ENCODE results near the gene CYP24A1. TPM values are rescaled to one million over a fixed set of nuclear protein-coding genes. Genes with fewer than 3 reads are reported as not detected.

CYP24A1 gene
- total and polyA plus RNA-seq, 2 donors (not counting 1 experiment from before 2014, with no cell fraction given): not detected

DNA sequence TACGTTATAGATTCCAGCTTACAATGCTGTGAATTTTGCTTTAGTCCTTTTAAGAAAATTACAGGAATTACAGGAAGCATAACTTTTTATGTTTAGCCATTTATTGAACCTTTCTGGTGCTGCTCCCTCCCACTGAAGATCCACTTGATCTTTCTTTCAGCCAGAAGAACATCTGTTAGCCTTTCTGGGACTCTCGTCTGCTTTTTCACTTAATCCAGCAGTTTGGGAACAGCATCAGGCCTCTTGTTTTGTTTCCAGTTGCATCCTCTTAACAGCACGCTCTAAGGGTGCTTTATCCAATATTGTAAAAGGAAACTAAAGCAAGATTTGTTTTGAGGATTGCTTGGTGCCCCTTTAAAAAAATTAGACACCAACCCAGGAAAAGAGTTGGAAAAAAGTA is 10.3 kb upstream of the CYP24A1 start:
- H3K9me3 Mint-ChIP-seq (ENCODE audit: insufficient read depth): no peaks in the 10 kb centered on the region
- no peak for DNase-seq
- ATAC-seq (ENCODE audit: low read depth): no peak
- Histone ChIP-seq H3K27me3 (replicated peaks in 1 of 4; ENCODE audit: control extremely low read depth in 1 of 4, control insufficient read depth in 3 of 4, insufficient read depth in 4 of 4, low read length in 3 of 4) (peaks cover 0 to 4% (median 3%) of the 10 kb centered on the region in 4 experiments), H3K9ac (ENCODE audit: low read length) (no peak overlapping the region), H3K27ac (ENCODE audit: low read length in 2 of 2) (no peak overlapping the region), H3K4me1 (ENCODE audit: control insufficient read depth in 2 of 2, insufficient read depth in 2 of 2, low read length in 2 of 2) (no peaks in the 10 kb centered on the region), H3K4me2 (replicated peaks; ENCODE audit: low read depth, low read length, poor library complexity, severe bottlenecking) (no peak overlapping the region), H3K9me3 (ENCODE audit: control extremely low read depth in 1 of 3, control insufficient read depth in 2 of 3, insufficient read depth in 1 of 3, low read length in 2 of 3) (no peaks in the 10 kb centered on the region), H3K4me3 (ENCODE audit: control extremely low read depth in 1 of 5, extremely low read depth in 1 of 5, insufficient read depth in 1 of 5, low read depth in 2 of 5, low read length in 4 of 5) (no peak overlapping the region), H4K20me1 (ENCODE audit: control insufficient read depth, insufficient read depth, low read length, poor library complexity, severe bottlenecking) (no peaks in the 10 kb centered on the region), H3K36me3 (replicated peaks in 1 of 2; ENCODE audit: control extremely low read depth in 1 of 2, control insufficient read depth in 1 of 2, extremely low read depth in 1 of 2, insufficient read depth in 2 of 2, low read length in 1 of 2) (no peaks in the 10 kb centered on the region), H2AFZ (ENCODE audit: insufficient read depth, low read depth, low read length, poor library complexity, severe bottlenecking) (no peak overlapping the region), H3K79me2 (ENCODE audit: control insufficient read depth, insufficient read depth, low read length) (no peaks in the 10 kb centered on the region)
- no peaks in the 10 kb centered on the region for H3K4me1 Mint-ChIP-seq
- no peak overlapping the region for H3K4me3 Mint-ChIP-seq
- ChIA-PET CTCF (no interaction called here), POLR2A (no interaction called here)
- TF ChIP-seq, protein P1, sequence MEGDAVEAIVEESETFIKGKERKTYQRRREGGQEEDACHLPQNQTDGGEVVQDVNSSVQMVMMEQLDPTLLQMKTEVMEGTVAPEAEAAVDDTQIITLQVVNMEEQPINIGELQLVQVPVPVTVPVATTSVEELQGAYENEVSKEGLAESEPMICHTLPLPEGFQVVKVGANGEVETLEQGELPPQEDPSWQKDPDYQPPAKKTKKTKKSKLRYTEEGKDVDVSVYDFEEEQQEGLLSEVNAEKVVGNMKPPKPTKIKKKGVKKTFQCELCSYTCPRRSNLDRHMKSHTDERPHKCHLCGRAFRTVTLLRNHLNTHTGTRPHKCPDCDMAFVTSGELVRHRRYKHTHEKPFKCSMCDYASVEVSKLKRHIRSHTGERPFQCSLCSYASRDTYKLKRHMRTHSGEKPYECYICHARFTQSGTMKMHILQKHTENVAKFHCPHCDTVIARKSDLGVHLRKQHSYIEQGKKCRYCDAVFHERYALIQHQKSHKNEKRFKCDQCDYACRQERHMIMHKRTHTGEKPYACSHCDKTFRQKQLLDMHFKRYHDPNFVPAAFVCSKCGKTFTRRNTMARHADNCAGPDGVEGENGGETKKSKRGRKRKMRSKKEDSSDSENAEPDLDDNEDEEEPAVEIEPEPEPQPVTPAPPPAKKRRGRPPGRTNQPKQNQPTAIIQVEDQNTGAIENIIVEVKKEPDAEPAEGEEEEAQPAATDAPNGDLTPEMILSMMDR (IDR thresholded peaks at IDR 0.05): no peak
- no peak for TF ChIP-seq EZH2 (IDR thresholded peaks at IDR 0.05; ENCODE audit: borderline replicate concordance, insufficient read depth, low read depth, low read length, poor library complexity, severe bottlenecking)
- intact Hi-C loops (cut with micrococcal nuclease): no loop called here
- peaks cover 32% of the 10 kb centered on the region for H3K27me3 Mint-ChIP-seq
- H3K27ac Mint-ChIP-seq: no peak overlapping the region
- WGBS (ENCODE audit: insufficient coverage): no CpG with 5 or more reads among the region's 3 CpGs

DNA sequence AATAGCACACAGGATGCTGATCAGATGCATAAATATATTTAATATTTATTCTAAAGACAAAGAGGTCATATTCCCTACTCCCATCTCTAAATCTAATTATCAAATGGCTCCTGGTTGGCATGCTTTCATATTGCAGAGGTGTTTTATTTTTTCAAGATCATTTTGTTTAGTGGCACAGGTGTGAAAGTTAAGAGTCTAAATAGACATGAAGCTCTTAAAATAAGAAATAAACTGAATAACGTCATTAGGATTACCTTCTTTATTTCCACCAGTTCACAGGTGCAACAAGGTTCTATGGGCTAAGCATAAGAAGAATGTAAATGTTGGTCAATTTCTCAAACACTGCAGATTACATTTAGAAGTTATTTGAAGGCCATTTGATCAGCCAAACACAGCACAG is 7.1 kb upstream of the CYP24A1 start:
- Histone ChIP-seq H4K20me1 (ENCODE audit: control insufficient read depth, insufficient read depth, low read length, poor library complexity, severe bottlenecking) (no peaks in the 10 kb centered on the region), H3K36me3 (replicated peaks in 1 of 2; ENCODE audit: control extremely low read depth in 1 of 2, control insufficient read depth in 1 of 2, extremely low read depth in 1 of 2, insufficient read depth in 2 of 2, low read length in 1 of 2) (no peaks in the 10 kb centered on the region), H2AFZ (ENCODE audit: insufficient read depth, low read depth, low read length, poor library complexity, severe bottlenecking) (no peak overlapping the region), H3K27me3 (replicated peaks in 1 of 4; ENCODE audit: control extremely low read depth in 1 of 4, control insufficient read depth in 3 of 4, insufficient read depth in 4 of 4, low read length in 3 of 4) (peaks cover 0 to 8% (median 5%) of the 10 kb centered on the region in 4 experiments), H3K27ac (ENCODE audit: low read length in 2 of 2) (no peak overlapping the region), H3K9me3 (ENCODE audit: control extremely low read depth in 1 of 3, control insufficient read depth in 2 of 3, insufficient read depth in 1 of 3, low read length in 2 of 3) (no peaks in the 10 kb centered on the region), H3K4me1 (ENCODE audit: control insufficient read depth in 2 of 2, insufficient read depth in 2 of 2, low read length in 2 of 2) (no peaks in the 10 kb centered on the region), H3K79me2 (ENCODE audit: control insufficient read depth, insufficient read depth, low read length) (no peaks in the 10 kb centered on the region), H3K9ac (ENCODE audit: low read length) (no peak overlapping the region), H3K4me2 (replicated peaks; ENCODE audit: low read depth, low read length, poor library complexity, severe bottlenecking) (no peak overlapping the region), H3K4me3 (ENCODE audit: control extremely low read depth in 1 of 5, extremely low read depth in 1 of 5, insufficient read depth in 1 of 5, low read depth in 2 of 5, low read length in 4 of 5) (no peak overlapping the region)
- ChIA-PET POLR2A (no interaction called here), CTCF (interaction anchor here (2.3 kb wide), 1 partner anchor 19 kb away, joined by 6 read pairs; no protein-coding TSS in a partner anchor)
- Mint-ChIP-seq H3K4me3 (no peak overlapping the region), H3K9me3 (ENCODE audit: insufficient read depth) (no peaks in the 10 kb centered on the region), H3K27ac (no peak overlapping the region), H3K27me3 (peaks cover 36% of the 10 kb centered on the region), H3K4me1 (no peaks in the 10 kb centered on the region)
- TF ChIP-seq, protein P1 (IDR thresholded peaks at IDR 0.05): no peak
- no peak for TF ChIP-seq EZH2 (IDR thresholded peaks at IDR 0.05; ENCODE audit: borderline replicate concordance, insufficient read depth, low read depth, low read length, poor library complexity, severe bottlenecking)
- no CpG with 5 or more reads among the region's 1 CpG for WGBS (ENCODE audit: insufficient coverage)
- DNase-seq (no peak), ATAC-seq (ENCODE audit: low read depth) (no peak)
- intact Hi-C loops (cut with micrococcal nuclease): no loop called here

All from B cell (primary cell).